Lower leg skin (tissue), 4 donors: ENCODE measurements around the gene YPEL4. TPM values are rescaled to one million over a fixed set of nuclear protein-coding genes. Genes with fewer than 3 reads are reported as not detected.
"Not testable (repeated sequence)": the region's sequence is repeated elsewhere in the genome, so short reads cannot be mapped to it uniquely, and the experiment has no call there.

Source experiments
- DNase-seq, 2 donors: peaks; one replicate each; pipeline ENCODE4 v3.0.0-alpha.2; 2019; ENCODE audit warnings: low spot score in 2 of 2
- H3K4me3 ChIP-seq: fragments of 200-600 bp; sonication (generic); 2 replicates; pipeline ENCODE4 v1.5.1; 2017; ENCODE audit warnings: mild to moderate bottlenecking, low read depth; ENCODE audit not compliant: poor library complexity, severe bottlenecking
- POLR2A ChIP-seq, 2 donors: fragments of 450-650 bp; IDR thresholded peaks; one replicate each; pipeline ENCODE4 v1.6.1; 2016 to 2017; ENCODE audit warnings: antibody characterized with exemption in 2 of 2, mild to moderate bottlenecking in 1 of 2, moderate library complexity in 1 of 2
- WGBS, 2 donors: methylation state at CpG; one replicate each; pipeline ENCODE4 v1.1.5; 2018; 5-methylcytosine and 5-hydroxymethylcytosine counted together
- intact Hi-C: fragments of 100-400 bp; cut with DNase I; formaldehyde crosslinking; loops from one replicate; pipeline ENCODE4 v1.15.0; 2023; ENCODE audit warnings: low total_unique reads
- total RNA-seq, 4 donors: library from RNA; depleted of rRNA; stranded (reverse); fragments of >200 nt; gene quantifications; one replicate each; pipeline ENCODE4 v1.1.0, GENCODE V29; 2016
- TF ChIP-seq, protein P1 (sequence below), 3 donors: fragments of 450-650 bp; IDR thresholded peaks; one replicate each; pipeline ENCODE4 v1.5.1; 2016; ENCODE audit warnings: antibody characterized with exemption in 3 of 3, mild to moderate bottlenecking in 3 of 3, moderate library complexity in 2 of 3

YPEL4 gene
- total RNA-seq, 4 donors from 2014 or later = 0.91 to 4.3 (median 2.9) TPM

GRCh38 chr11:57656885-57657193 is 7.1 kb upstream of the YPEL4 start:
- no peak overlapping the region for H3K4me3 ChIP-seq
- intact Hi-C loops = loop anchor here (5.0 kb wide), 1 partner anchor 865 kb away; no protein-coding TSS in a partner anchor
- TF ChIP-seq, protein P1, sequence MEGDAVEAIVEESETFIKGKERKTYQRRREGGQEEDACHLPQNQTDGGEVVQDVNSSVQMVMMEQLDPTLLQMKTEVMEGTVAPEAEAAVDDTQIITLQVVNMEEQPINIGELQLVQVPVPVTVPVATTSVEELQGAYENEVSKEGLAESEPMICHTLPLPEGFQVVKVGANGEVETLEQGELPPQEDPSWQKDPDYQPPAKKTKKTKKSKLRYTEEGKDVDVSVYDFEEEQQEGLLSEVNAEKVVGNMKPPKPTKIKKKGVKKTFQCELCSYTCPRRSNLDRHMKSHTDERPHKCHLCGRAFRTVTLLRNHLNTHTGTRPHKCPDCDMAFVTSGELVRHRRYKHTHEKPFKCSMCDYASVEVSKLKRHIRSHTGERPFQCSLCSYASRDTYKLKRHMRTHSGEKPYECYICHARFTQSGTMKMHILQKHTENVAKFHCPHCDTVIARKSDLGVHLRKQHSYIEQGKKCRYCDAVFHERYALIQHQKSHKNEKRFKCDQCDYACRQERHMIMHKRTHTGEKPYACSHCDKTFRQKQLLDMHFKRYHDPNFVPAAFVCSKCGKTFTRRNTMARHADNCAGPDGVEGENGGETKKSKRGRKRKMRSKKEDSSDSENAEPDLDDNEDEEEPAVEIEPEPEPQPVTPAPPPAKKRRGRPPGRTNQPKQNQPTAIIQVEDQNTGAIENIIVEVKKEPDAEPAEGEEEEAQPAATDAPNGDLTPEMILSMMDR (IDR thresholded peaks at IDR 0.05) = no peak
- no peak for TF ChIP-seq POLR2A (IDR thresholded peaks at IDR 0.05)
- WGBS, 2 donors = 9 to 10% methylated on average over 5 of the region's 5 CpGs
- no peak for DNase-seq

GRCh38 chr11:57653163-57653562 is 3.5 kb upstream of the YPEL4 start:
- 41 to 50% methylated on average over 3 of the region's 3 CpGs for WGBS, 2 donors
- TF ChIP-seq, protein P1 (IDR thresholded peaks at IDR 0.05) = no peak
- TF ChIP-seq POLR2A (IDR thresholded peaks at IDR 0.05) = no peak
- DNase-seq = no peak
- intact Hi-C loops = no loop called here
- H3K4me3 ChIP-seq = no peak overlapping the region

DNA sequence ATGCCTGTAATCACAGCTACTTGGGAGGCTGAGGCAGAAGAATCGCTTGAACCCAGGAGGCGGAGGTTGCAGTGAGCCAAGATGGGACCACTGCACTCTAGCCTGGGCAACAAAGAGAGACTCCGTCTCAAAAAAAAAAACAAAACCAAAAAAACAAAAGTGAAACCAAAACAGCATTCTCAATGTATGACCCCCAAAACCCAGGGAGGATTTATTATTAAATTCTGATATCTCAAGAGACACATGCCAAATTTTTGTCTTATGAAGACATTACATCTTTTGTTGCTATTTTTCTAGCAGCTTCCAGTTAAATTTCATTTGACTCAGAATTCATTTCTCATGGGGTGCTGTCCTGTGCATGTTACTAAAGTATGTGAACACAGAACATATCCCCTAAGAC is 3.0 kb upstream of the YPEL4 start:
- WGBS, 2 donors = 76 to 87% methylated on average over 3 of the region's 3 CpGs
- TF ChIP-seq, protein P1 (IDR thresholded peaks at IDR 0.05) = no peak
- TF ChIP-seq POLR2A (IDR thresholded peaks at IDR 0.05) = no peak
- no peak overlapping the region for H3K4me3 ChIP-seq
- intact Hi-C loops = no loop called here
- no peak for DNase-seq

DNA sequence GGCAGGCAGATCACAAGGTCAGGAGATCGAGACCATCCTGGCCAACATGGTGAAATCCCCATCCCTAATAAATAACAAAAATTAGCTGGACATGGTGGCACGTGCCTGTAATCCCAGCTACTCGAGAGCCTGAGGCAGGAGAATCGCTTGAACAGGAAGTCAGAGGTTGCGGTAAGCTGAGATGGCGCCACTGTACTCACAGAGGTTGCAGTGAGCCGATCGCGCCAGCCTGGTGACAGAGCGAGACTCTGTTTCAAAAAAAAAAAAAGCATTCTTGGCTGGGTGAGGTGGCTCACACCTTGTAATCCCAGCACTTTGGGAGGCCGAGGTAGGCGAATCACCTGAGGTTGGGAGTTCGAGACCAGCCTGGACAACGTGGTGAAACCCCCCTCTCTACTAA is 2.5 kb upstream of the YPEL4 start:
- H3K4me3 ChIP-seq, intact Hi-C loops: not testable (repeated sequence)
- 76% methylated on average over 14 of the region's 14 CpGs for WGBS, 2 donors
- DNase-seq = peak in 1 of 2 donors; percentile 63

- intact Hi-C loops = no loop called here
- TF ChIP-seq, protein P1 (IDR thresholded peaks at IDR 0.05) = no peak
- no peak for TF ChIP-seq POLR2A (IDR thresholded peaks at IDR 0.05)
- no peak overlapping the region for H3K4me3 ChIP-seq
- 83 to 85% methylated on average over 7 of the region's 7 CpGs for WGBS, 2 donors
- no peak for DNase-seq
Observed at GRCh38 chr11:57651408-57651807, 1.7 kb upstream of the YPEL4 start.

GRCh38 chr11:57650739-57651090 is 1.0 kb upstream of the YPEL4 start:
- TF ChIP-seq, protein P1 (IDR thresholded peaks at IDR 0.05) = no peak
- no peak for TF ChIP-seq POLR2A (IDR thresholded peaks at IDR 0.05)
- DNase-seq = no peak
- intact Hi-C loops = no loop called here
- WGBS, 2 donors = 64 to 75% methylated on average over 5 of the region's 5 CpGs
- H3K4me3 ChIP-seq = no peak overlapping the region
